ENCODE measurements around the gene HS3ST5.
"Not testable (repeated sequence)": the region's sequence is repeated elsewhere in the genome, so short reads cannot be mapped to it uniquely, and the experiment has no call there.

HS3ST5 gene

DNA sequence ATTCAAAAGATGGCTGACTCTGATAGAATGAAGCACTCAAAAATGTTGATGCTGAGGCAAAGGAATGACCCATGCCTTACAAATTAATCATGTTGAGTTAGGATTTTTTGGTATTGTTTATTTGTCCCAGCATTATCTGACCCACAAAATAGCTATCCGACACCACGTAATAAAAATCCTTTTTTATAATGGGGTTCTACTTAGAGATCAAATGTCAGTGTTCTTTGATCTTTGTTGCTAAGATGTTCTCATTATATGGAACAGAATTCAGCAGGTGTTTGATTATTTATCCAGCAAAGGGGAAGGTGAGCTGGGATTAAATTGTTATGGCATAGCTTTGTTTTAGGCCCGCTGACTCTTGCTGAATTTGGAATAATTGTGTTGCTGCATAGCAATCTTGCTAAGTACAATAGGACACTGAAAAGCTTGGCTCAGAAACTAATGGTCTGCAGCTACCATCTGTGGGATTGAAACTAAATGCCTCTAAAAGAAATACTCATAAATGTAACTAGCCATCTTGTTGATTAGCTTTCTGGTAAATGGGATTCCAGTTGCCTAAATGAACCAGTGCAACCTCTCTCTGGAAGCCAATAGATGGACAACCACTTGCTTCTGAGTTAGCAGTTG is 191.6 kb downstream of the HS3ST5 start:
- DNase-seq (ENCODE audit: low read depth), result no peak

DNA sequence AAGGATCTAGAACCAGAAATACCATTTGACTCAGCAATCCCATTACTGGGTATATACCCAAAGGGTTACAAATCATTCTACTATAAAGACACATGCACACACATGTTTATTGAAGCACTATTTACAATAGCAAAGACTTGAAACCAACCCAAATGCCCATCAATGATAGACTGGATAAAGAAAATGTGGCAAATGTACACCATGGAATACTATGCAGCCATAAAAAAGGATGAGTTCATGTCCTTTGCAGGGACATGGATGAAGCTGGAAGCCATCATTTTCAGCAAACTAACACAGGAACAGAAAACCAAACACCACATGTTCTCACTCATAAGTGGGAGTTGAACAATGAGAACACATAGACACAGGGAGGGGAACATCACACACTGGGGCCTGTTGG is 193.6 kb downstream of the HS3ST5 start:
- DNase-seq (ENCODE audit: low read depth), result not testable (repeated sequence)

DNA sequence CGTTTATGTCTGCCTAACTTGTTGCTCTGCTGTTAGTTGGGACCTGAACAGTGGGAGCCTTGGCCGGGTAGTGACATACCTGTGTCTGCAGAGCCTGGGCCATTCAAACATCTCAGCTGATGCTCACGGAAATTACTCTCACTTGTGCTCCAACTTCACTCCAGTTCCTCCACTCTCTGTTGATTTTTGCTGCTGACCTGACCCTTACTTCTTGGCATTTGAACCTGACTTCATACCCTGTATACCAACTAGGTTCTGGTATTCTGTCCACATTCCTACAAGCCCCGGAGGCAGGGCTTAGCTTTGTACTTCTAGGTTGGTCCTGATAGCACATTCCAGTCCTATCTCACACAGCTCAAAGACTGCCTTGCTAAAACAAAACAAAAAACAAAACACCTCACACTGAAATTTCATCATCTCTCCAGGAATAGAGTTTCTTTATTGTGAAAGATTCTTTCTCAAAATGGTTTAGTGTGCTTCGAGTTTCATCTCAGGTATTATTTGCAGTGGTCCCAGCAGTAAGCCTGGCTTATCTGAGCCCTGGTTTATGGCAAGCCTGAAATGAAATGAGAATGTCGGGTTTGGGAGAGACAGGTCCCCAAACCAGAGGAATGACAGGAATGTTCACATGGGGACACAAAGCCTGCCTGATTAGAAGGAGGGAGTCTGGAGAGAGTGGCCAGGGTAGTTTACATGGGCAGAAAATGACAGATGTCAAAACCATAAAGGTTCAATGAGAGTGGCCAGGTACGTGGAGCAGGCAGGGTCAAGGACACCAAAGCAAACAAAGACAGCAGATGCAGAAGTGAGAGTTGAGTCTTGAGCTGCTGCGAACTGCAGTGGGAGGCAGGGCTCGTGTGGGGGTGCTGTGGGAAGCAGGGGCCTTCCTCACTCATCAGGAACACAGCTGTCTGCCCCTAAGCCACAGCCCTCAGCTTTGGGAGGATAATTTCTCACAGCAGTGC is 197.7 kb downstream of the HS3ST5 start:
- no peak for DNase-seq (ENCODE audit: low read depth)

DNA sequence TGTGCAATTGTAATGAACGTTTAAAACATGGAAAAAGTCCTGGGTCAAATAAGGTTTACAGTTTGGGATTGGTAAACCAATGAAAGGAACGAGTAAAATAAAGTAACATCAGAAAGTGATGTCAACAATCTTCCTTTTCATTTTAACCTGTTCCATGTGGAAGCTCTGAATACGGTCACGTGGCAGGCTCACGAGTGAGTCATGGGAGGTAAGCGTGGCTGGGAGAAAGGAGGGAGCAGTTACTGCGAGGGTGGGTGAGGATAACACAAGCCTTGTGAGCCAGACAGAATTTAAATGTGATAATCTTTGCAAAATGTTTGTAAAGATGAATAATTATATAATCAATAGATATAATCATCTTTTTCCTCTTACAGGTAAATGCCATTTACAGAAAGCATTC is 200.6 kb downstream of the HS3ST5 start:
- DNase-seq (ENCODE audit: low read depth), result no peak

DNA sequence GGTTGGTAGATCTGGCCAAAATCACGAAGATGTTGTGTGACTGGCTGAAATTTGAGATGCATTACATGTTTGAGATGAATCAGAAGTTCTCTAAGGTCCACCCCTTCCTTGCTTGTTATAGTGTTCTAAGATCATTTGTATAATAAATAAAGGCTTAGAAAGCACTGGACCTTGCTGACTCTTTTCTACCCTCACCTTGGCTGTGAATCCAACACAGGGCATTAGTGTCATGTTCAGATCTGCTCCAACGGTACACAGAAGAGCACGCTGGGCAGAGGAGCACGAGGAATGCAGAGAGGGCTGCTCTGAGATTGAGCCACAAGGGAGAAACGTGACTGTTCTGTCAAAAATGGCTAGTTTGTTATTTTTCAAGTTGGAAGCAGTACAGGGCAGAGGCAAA is 202.4 kb downstream of the HS3ST5 start:
- DNase-seq (ENCODE audit: low read depth), result no peak

DNA sequence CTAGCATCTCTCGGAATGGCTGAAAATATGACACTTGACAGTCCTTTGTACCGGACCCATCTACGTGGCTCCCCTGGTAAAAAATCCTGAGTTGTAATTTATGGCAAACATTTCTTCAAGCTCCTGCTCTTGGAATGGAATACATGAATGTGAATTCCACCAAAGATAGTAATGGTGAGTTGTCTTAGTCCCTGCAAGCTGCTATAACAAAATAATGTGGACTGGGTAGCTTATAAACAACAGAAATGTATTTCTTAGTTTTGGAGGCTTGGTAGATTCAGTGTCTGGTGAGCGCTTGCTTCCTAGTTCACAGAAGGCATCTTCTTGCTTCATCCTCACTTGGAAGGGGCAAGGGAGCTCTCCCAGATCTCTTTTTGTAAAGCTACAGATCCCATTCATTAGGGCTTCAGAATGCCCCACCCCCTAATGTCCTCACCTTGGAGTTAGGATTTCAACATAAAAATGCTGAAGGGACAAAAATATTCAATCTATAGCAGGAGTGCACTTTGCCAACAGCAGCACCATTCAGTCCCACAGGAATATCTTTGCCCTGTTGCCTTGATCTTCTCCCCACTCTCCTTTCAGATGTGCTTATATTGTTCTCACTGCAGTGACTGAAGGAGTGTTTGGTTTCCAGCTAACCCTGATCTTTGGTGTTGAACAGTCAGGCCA is 204.1 kb downstream of the HS3ST5 start:
- no peak for DNase-seq (ENCODE audit: low read depth)

DNA sequence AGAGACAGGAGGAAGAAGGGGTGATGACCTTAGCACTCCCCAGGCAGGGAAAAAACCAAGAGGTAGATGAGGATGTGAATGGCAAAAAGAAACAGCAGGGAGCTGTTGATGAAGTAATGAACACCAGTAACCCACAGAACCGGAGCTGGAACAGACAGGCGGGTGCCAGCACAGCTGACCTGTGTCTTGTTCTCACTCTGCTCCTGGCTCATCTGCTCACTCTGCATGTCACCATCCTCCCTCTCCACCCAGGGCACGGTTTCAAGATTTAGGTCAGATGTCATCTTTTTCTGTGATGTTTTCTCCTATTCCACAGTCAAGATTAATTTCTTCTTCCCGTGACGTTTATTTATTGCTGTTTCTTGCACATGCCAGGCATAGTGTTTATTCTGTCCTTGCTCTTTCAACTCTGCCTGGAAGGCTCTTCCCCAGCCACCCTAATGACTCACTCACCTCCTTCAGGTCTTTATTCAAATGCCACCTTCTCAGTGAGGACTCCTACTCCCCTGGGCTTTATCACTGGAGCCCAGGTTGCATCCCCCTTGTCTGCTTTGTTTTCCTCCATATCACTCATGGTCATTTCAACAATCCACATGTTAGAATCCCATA is 207.4 kb downstream of the HS3ST5 start:
- no peak for DNase-seq (ENCODE audit: low read depth)

DNA sequence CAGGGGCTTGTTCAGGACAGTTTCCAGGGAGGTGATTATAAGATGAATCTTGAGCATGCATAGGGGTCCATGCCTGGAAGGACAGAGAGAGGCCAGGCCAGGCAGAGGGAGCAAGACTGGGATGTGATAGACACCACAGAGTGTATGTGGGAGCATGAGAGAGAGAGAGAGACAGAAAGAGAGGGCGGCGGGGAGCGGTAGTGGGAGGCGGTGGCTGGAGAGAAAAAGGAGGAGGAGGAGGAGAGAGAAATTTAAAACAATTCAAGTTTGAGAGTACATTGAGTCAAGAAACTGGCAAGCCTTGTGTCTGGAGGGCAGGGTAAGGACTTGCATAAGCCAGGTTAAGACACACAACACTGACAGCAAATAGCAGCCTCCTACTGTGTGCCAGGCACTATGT is 209.0 kb downstream of the HS3ST5 start:
- no peak for DNase-seq (ENCODE audit: low read depth)

DNA sequence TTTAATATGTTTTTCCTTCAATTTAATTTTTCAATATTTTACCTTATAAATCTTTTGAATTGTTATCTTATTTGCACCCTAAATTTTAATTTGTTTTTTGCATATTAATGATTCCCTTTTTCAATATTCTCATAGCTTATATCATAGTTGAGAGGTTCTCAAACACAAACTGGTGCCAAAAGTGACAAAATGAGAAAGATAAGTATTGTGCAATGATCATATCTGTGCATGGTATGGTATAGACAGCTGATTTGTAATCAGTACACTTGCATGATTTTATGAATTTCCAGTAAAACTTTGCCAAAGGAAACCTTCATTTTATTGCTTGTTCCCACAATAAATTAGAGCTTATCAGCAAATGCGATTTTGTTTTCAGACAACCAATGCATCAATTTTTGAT is 210.9 kb downstream of the HS3ST5 start:
- no peak for DNase-seq (ENCODE audit: low read depth)

DNA sequence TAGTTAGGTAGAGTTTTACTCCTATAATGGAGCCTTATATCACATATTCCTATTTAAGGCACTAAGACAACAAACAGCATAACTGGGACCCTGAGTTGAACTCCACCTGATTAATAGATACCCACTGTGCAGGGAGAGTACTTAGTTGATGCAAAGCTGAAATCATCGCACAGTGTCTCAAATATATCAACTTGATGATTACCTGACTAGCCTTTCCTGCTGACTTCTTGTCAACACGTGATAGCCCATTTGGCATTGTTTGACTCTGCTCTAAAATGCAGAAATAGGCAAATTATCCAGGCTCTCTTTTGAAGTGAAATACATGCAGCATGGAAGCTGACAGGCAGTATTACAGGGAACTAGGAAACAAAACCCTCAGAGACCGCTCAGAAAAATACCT is 217.2 kb downstream of the HS3ST5 start:
- DNase-seq (ENCODE audit: low read depth), result no peak

DNA sequence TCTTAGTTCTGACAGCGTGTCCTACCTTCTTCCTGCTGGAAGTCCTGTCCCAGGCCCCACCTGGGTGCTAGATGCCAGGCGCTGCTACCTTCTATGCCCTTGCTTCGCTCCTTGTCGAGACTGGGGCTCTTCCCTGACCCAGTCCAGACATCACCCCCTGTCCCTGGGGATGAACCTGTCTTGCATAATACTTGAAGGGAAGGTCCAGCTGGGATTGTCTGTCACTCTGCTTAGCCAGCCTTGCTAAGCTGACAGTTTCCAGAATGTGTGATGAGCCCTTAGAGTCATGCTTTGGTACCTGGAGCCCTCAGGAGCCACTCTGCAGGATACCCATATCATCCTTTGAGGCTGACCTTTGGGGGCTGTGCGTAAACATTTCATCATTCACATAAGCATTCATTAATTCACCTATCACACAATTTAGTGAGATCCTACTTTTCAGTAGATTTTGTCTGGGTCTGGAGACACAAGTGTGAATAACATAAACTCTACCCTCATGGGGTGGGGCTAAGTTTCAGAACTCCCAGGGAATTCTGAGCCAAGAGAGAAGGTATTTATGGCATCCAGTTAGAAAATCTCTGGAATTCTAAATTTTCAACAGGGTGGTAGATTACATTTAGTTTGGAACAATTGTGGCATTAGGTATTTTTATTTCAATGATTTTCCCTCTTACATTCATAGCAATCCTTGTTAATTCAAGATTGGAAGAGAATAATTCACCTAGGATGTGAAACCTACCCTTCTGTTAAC is 220.7 kb downstream of the HS3ST5 start:
- no peak for DNase-seq (ENCODE audit: low read depth)

DNA sequence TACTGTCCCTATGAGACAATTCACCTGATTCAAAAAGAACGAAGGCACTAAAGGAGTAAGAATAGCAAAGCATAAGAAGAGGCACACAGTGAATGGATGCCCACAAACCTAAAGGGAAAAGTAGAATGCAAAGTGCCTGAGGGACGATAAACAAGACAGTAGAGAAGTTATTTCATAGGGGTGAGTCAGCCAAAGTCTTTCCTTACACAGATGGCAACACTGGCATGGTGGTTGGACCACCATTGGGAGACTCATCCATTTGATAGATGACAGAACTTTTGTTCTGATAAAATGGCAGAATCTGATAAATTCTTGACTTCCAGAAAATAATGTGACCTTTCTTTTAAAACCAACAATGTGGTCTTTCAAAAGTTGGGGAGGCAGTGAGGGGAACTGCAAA is 223.8 kb downstream of the HS3ST5 start:
- DNase-seq (ENCODE audit: low read depth), result no peak

DNA sequence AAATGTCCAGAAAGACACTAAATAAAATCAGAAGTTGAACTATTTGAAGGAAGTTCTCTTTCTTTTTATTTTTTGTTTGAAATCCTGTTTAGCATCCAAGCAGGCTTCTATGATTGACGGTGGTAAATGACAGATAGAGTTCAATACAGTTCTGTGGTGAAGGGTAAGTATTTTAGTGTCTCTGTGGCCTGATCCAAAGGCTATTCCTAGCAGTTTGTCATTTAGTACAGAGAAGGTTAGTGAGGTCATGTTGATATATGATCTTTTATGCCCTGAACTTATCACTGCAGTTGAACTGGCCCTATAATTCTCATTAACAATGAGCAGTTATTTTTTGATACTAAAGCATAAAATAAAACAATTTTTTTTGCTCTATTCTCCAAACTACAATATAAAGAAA is 227.2 kb downstream of the HS3ST5 start:
- DNase-seq (ENCODE audit: low read depth), result no peak

DNA sequence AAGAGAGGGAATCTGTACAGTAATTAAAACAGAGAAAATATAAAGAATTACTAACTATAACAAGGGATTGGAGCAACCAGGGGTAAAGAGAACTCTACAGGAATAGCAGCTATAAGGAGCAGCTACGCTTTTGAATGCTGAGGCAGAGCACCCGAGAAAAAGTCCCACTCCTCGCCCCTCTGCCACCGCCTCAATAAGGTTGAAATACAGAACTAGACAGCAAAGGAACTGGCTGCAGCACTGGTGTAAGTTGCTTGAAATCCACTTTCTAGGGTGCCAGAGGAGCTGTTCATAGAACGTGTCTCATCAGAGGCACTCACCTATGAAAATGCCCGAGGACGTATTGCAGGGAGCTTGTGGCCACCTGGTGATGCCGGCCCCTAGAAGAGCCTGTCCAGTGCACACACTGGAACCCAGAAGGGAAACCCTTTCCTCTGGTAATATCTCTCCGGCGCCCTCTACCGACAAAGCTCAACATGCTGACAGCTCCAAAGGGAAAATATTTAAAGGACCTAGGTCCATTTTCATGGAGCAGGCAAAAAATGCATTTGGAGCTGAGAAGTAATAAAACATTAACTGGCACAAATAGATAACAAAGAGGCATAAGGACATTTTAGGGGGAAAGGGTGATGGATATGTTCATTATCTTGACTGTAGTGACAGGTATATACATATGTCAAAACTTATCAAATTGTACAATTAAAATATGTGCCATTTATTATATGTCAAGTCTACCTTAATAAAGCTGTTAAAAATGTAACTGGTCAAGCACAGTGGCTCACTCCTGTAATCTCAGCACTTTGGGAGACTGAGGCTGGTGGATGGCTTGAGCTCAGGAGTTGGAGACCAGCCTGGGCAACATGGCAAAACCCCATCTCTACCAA is 234.5 kb downstream of the HS3ST5 start:
- DNase-seq (ENCODE audit: low read depth), result no peak

DNA sequence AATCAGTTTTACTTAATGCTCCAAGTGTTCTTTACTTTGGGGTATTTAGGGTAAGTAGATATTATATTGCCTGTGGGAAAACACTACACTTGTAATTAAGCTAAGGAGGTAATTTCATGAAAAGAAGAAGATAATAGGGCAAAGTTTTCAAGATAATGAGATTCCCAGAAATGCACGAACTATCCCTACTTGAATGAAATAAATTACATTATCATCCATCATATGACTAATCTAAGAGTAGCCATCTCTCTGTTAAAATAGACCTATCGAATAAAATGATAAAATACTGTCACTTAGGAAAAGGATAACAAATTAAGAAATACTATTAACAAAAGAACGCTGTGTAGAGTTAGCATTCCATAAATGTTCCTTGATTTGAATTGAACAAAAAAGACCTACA is 236.8 kb downstream of the HS3ST5 start:
- no peak for DNase-seq (ENCODE audit: low read depth)

DNA sequence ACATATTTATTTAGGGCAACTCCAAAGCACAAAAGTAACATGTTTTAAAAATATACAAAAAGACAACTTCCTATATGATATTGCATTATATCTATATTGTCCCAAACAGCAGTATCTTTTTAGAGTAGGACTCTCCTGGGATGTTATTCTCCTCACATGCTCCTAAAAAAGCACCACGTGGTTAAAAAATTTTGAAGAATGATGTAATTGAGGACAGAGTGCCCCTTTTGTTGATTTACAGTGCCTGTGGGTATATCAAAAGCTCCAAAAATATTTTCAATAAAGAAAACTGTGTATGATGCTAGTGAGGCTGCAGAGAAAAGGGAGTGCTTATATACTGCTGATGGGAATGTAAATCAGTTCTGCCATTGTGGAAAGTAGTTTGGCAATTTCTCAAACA is 241.6 kb downstream of the HS3ST5 start:
- no peak for DNase-seq (ENCODE audit: low read depth)

DNA sequence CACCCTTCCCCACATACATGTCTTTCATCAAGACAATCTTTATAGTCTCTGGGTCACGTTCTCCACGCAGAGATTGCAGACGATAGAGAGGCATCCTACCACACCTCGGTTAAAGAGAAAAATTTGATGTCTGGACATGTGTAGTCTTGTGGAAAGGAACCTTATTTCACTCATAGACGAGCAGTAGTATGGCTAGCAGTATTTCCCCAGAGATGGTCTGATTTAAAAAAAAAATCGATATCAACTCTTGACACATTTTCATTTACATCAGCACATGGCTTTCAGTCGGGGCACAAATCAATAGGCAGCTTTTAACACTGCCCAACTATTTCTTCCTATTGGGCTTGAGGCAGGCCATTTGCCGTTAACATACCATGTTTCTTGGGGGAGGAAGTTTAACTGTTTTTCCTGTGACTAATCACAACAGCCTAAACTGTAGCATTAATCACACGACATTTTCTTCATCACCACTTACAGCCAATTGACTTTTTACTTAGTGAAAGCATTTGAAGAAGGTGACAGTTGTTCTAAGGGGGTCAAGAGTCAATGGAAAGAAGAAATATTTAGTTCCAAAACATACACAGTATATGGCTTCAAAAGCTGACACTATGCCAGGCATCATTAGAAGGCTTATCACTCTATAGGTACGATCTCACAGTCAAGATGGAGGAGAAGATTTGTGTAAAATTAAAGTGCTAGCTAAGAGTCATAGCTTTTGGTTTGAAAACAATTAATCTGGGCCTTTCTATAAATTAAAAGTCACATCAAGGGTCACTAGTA is 242.4 kb downstream of the HS3ST5 start:
- no peak for DNase-seq (ENCODE audit: low read depth)

DNA sequence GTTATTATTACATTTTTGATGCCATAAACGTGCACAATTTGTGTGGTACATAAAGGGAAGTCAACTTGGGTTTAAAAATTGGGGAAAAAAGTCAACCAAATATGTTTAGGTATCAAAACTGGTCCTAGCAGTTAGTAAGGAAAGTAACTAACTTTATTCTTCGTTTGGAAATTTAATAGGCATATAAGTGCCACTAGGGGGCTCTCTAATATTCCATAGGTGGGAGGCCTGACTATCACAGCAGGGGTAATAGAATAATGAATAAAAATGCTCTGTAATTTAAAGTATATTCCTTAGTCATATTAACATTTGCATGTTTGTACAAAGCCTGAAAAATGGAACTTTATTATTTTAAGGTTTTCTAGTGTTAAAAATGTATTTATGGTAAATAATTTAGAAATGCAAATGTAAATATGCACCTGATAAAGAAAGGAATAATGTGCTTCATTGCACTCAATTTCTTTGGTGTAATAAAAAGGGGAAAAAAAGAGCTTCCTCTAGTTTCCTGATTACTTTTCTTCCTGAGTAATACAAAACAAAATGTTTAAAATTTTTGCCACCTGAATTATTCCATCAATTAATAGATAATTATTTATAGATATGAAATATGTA is 246.2 kb downstream of the HS3ST5 start:
- DNase-seq (ENCODE audit: low read depth), result no peak

DNA sequence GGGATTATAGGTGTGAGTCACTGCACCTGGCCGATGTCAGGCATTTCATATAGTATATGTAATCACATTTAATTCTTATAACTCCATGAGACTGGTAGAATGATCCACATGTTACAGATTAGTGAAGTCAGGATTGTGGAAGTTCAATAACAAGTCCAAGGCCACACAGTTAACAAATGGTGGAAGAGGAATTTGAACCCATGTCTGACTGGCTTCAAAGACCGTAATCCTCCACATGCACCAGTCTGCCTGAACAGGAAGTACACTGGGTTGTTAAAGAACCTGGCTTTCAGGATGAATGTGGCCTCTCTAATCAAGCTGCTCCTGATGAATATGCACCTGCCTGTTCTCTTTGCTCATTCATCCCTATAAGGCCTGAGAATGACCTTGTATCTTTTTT is 249.9 kb downstream of the HS3ST5 start:
- DNase-seq (ENCODE audit: low read depth), result no peak

DNA sequence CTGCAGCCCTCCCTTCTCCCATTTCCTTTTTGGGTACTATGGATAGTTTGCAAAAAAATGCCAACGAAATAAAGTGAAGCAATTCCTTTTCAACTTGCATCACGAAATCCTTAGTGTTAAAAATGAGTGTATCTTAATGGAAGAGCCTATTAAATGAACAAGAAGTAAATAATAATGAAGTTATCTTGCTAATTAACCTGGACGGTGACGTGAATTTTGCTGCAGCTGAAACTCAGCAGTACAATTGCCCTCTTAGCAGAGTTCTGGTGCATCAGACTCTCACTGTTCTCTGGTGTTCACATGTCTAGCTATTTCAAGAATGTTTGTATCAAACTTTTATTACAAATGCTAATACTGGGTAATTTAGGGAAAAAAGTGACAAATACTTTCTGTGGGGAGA is 252.2 kb downstream of the HS3ST5 start:
- no peak for DNase-seq (ENCODE audit: low read depth)
